C4-2B (cell line): ENCODE data around the gene MMS19.

Experiments used
- H3K27ac ChIP-seq: fragments of 450-650 bp; 2 replicates; pipeline ENCODE4 v1.5.1; 2017
- ZFX ChIP-seq: fragments of 450-650 bp; IDR thresholded peaks from 2 replicates; pipeline ENCODE4 v1.6.1; 2017
- TF ChIP-seq, protein P1 (sequence below): fragments of 450-650 bp; conservative IDR thresholded peaks from 2 replicates; pipeline ENCODE4 v1.5.1; 2017; ENCODE audit warnings: mild to moderate bottlenecking

The MMS19 gene, protein sequence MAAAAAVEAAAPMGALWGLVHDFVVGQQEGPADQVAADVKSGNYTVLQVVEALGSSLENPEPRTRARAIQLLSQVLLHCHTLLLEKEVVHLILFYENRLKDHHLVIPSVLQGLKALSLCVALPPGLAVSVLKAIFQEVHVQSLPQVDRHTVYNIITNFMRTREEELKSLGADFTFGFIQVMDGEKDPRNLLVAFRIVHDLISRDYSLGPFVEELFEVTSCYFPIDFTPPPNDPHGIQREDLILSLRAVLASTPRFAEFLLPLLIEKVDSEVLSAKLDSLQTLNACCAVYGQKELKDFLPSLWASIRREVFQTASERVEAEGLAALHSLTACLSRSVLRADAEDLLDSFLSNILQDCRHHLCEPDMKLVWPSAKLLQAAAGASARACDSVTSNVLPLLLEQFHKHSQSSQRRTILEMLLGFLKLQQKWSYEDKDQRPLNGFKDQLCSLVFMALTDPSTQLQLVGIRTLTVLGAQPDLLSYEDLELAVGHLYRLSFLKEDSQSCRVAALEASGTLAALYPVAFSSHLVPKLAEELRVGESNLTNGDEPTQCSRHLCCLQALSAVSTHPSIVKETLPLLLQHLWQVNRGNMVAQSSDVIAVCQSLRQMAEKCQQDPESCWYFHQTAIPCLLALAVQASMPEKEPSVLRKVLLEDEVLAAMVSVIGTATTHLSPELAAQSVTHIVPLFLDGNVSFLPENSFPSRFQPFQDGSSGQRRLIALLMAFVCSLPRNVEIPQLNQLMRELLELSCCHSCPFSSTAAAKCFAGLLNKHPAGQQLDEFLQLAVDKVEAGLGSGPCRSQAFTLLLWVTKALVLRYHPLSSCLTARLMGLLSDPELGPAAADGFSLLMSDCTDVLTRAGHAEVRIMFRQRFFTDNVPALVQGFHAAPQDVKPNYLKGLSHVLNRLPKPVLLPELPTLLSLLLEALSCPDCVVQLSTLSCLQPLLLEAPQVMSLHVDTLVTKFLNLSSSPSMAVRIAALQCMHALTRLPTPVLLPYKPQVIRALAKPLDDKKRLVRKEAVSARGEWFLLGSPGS

DNA sequence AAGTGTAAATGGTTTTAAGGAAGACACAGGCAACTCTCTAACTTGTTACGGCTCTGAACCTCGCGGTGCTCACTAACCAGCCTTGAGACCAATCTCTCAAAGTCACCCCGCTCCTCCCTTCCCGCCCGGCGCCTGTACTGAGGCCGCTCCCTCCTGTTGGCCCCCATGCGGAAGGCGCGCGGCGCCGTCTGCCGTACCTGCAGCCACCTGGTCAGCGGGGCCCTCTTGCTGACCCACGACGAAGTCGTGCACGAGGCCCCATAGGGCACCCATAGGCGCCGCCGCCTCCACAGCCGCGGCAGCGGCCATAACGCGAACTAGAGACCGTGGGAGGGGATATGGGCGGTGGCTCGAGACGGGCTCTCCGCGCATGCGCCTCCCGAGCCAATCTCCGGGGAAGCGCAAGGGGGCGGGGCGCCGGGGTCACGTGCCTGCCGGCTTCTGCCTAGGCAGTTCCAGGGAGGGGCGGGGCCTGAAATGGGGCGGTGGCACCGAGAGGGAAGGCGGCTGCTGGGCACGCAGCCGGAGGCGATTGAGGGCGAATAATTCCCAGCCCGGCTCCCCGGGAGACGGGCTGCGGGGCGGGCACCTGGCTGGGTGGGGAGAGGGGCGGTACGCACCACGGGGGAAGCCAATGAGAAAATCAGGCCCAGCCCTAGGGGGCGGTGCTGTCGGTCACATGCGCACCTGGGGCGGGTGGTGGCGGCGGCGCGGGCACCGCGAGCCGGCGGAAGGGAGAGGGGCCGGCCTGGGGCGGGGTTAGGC, at the start of gene MMS19:
TSS of gene MMS19 (minus strand) at position 347 of the 765 bp plus-strand sequence. CDS start at position 309, 38 bp downstream.
- TF ChIP-seq, protein P1, sequence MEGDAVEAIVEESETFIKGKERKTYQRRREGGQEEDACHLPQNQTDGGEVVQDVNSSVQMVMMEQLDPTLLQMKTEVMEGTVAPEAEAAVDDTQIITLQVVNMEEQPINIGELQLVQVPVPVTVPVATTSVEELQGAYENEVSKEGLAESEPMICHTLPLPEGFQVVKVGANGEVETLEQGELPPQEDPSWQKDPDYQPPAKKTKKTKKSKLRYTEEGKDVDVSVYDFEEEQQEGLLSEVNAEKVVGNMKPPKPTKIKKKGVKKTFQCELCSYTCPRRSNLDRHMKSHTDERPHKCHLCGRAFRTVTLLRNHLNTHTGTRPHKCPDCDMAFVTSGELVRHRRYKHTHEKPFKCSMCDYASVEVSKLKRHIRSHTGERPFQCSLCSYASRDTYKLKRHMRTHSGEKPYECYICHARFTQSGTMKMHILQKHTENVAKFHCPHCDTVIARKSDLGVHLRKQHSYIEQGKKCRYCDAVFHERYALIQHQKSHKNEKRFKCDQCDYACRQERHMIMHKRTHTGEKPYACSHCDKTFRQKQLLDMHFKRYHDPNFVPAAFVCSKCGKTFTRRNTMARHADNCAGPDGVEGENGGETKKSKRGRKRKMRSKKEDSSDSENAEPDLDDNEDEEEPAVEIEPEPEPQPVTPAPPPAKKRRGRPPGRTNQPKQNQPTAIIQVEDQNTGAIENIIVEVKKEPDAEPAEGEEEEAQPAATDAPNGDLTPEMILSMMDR, result no peak
- TF ChIP-seq ZFX, result no peak
- H3K27ac ChIP-seq, result peak within 1 kb of the TSS; percentile 92

DNA sequence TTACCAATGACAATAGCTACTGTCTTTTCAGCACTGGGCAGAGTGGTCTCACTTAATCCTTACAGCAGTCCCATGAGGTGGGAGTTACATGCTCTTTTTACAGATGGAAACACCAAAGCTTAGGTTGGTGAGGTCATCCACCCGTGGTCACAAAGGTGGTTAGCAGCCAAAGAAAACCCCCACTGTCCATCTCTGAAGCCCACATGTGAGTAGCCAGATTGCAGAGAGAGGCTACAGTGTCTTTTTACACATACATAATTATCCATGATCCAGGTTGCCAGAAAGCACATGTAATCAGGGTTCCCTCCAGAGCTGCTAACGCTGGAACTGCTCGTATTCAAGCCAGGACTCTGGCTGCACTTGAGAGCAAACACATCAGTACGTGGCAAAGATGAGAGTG, 49.7 kb upstream of the MMS19 start:
- H3K27ac ChIP-seq, result no peak overlapping the region

DNA sequence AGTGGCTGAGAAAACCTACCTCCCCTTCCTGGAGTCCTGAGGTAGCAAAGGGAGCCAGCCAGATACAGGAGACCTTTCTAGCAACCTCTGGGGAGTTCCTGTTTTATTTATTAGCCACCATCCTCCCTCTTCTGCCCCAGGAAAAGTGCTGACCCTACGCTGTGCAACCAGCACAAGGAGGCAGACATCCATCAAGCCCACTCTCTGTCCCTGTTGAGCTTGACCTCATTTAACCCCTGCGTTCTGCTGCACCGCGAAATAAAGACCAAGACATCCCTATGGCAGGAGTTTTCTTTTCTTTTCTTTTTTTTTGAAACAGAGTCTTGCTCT, 49.0 kb upstream of the MMS19 start:
- H3K27ac ChIP-seq, result no peak overlapping the region
- TF ChIP-seq, protein P1, result no peak
- TF ChIP-seq ZFX, result no peak

More for the DNA sequence above, 49.7 kb upstream of the MMS19 start:
- TF ChIP-seq ZFX, result no peak
- TF ChIP-seq, protein P1, result no peak

DNA sequence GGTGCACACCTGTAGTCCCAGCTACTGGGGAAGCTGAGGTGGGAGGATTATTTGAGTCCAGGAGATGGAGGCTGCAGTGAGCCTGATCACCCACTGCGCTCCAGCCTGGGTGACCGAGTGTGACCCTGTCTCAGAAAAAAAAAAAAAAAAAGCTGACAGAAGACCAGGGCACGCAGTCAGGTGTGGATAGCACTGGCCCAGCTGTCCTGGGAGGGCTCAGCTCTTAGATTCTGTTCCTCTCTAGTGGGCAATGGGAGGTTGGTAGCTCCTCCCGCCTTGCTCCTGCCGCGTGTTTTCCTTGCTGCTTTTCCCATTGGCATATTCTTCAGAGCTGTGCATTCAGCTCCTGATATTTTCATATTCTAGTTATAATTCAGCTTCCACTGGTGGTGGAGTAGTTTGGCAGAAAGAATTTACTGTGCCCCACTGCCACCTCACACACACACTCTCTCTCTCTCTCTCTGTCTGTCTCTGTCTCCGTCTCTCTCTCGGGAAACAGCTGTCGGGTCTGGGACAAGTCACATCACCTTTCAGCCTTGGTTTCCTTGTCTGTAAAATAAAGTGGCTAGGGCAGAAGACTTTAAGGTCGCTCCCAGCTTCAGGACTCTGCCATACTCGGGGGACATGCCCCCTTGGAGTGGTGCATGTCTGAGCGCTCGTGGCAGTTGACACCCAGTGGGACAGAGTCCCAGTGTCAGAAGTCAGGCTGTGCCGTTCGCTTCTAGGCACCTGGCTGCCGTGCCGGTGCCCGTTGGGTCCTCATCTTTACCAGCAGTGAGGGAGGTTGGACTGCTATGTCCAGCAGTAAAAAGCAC, 48.4 kb upstream of the MMS19 start:
- no peak overlapping the region for H3K27ac ChIP-seq
- TF ChIP-seq, protein P1, result no peak
- no peak for TF ChIP-seq ZFX

DNA sequence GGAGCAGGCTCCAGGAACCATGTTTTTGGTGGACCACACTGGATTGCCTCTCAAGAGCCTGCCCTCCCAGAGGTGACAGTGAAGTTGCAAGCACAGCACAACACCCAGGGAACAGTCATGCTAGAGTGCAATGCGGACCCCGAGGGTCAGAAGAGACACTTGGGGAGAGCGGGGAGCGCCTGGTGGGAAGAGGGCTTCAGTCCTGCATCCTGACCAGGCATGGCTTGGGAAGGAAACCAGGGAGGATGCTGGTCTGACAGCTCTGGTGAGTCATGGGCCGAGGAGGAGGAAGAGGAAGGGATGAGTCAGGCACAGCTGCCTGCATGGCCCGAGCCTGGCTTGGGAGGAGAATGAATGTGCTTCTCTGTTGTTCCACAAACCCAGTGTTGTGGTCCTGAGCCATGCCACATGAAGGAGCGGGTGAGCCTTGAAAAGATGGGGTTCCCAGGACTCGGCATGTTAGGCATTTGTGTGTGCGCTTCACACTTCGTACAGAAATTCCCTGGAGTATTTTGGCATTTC, 44.9 kb upstream of the MMS19 start:
- no peak for TF ChIP-seq ZFX
- TF ChIP-seq, protein P1, result no peak
- H3K27ac ChIP-seq, result peak overlapping the region; percentile 36; the same call in 1 of the 2 replicates
